Right kidney (tissue), 1 donor: Measurements from ENCODE around the gene OPRD1.
"Not testable (repeated sequence)": the region's sequence is repeated elsewhere in the genome, so short reads cannot be mapped to it uniquely, and the experiment has no call there.

Experiments
- DNase-seq: peaks from one replicate; pipeline ENCODE4 v3.0.0-alpha.2; 2016

The OPRD1 gene

GRCh38 chr1:28847207-28847606 is 35.2 kb downstream of the OPRD1 start:
- not testable (repeated sequence) for DNase-seq

- no peak for DNase-seq
Observed at GRCh38 chr1:28848416-28848815, 36.4 kb downstream of the OPRD1 start.

GRCh38 chr1:28853093-28853742 is 41.2 kb downstream of the OPRD1 start:
- no peak for DNase-seq

- not testable (repeated sequence) for DNase-seq
Observed at GRCh38 chr1:28854406-28854805, 42.4 kb downstream of the OPRD1 start.

- DNase-seq = no peak
Observed at GRCh38 chr1:28855046-28855445, 43.1 kb downstream of the OPRD1 start.

GRCh38 chr1:28855469-28855951 is 43.5 kb downstream of the OPRD1 start:
- DNase-seq = no peak

GRCh38 chr1:28855969-28856368 is 44.0 kb downstream of the OPRD1 start:
- no peak for DNase-seq

GRCh38 chr1:28860332-28861073 is 48.5 kb downstream of the OPRD1 start:
- no peak for DNase-seq

GRCh38 chr1:28862571-28863403 is 50.8 kb downstream of the OPRD1 start:
- no peak for DNase-seq

- DNase-seq = no peak
Observed at GRCh38 chr1:28864695-28865094, 52.7 kb downstream of the OPRD1 start.

GRCh38 chr1:28865997-28866650 is 54.2 kb downstream of the OPRD1 start:
- no peak for DNase-seq

- DNase-seq = no peak
Observed at GRCh38 chr1:28867850-28868249, 55.9 kb downstream of the OPRD1 start.

- DNase-seq = no peak
Observed at GRCh38 chr1:28869952-28870351, 58.0 kb downstream of the OPRD1 start.

GRCh38 chr1:28871631-28872401 is 59.8 kb downstream of the OPRD1 start:
- peak; percentile 47 for DNase-seq

- not testable (repeated sequence) for DNase-seq
Observed at GRCh38 chr1:28875134-28875533, 63.2 kb downstream of the OPRD1 start.

GRCh38 chr1:28877132-28877781 is 65.3 kb downstream of the OPRD1 start:
- peak; percentile 48 for DNase-seq

- no peak for DNase-seq
Observed at GRCh38 chr1:28878796-28879195, 66.8 kb downstream of the OPRD1 start.

GRCh38 chr1:28882009-28882628 is 70.1 kb downstream of the OPRD1 start:
- peak; percentile 62 for DNase-seq

- DNase-seq = no peak
Observed at GRCh38 chr1:28883242-28883616, 71.3 kb downstream of the OPRD1 start.

- DNase-seq = no peak
Observed at GRCh38 chr1:28885472-28885877, 73.5 kb downstream of the OPRD1 start.
